Measurements from ENCODE around the gene EMX1.

GRCh38 chr2:72974436-72974754 is 57.1 kb downstream of the EMX1 start:
- TF ChIP-seq EZH2 (IDR thresholded peaks at IDR 0.05) (no peak), POLR2AphosphoS5 (IDR thresholded peaks at IDR 0.05; ENCODE audit: borderline replicate concordance, low read depth, low read length) (no peak)

Measured in SK-N-MC (cell line).